ENCODE measurements around the gene DCUN1D3.
A peak's percentile ranks its signal among the peaks of the same experiment; 100 is the strongest.

The DCUN1D3 gene

DNA sequence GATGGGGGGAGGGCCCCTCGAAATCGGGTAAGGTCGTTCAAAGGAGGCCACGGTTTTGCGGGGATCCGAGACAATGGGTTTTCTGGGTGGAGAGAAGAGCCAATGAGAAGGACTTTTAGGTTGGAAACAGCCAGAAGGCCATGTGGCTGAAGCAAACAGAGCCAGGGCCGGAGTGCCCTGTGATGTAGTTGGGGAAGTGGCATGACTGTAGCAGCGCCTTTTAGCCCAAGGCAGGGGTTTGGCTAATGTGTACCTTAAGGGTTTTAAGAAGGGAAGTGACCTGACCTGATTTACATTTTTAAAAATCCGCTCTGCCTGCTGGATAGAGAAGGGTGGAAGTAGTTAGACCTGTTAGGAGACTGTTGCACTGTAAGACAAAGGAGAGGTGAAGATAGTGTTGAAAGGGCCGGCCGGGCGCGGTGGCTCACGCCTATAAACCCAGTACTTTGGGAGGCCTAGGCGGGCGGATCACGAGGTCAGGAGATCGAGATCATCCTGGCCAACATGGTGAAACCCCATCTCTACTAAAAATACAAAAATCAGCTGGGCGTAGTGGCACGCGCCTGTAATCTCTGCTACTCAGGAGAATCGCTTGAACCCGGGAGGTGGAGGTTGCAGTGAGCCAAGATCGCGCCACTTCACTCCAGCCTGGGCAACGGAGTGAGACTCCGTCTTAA, 1.4 kb upstream of the DCUN1D3 start:
- DNase-seq (ENCODE audit: low read depth in 2 of 2): peak; percentile 69 to 75
- peak overlapping the region; percentile 93 to 98 for H3K4me3 ChIP-seq (replicated peaks in 1 of 2; ENCODE audit: low read depth in 2 of 2, low read length in 2 of 2)
- TF ChIP-seq, protein P1, sequence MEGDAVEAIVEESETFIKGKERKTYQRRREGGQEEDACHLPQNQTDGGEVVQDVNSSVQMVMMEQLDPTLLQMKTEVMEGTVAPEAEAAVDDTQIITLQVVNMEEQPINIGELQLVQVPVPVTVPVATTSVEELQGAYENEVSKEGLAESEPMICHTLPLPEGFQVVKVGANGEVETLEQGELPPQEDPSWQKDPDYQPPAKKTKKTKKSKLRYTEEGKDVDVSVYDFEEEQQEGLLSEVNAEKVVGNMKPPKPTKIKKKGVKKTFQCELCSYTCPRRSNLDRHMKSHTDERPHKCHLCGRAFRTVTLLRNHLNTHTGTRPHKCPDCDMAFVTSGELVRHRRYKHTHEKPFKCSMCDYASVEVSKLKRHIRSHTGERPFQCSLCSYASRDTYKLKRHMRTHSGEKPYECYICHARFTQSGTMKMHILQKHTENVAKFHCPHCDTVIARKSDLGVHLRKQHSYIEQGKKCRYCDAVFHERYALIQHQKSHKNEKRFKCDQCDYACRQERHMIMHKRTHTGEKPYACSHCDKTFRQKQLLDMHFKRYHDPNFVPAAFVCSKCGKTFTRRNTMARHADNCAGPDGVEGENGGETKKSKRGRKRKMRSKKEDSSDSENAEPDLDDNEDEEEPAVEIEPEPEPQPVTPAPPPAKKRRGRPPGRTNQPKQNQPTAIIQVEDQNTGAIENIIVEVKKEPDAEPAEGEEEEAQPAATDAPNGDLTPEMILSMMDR (IDR thresholded peaks at IDR 0.05; ENCODE audit: low read depth, low read length): no peak

DNA sequence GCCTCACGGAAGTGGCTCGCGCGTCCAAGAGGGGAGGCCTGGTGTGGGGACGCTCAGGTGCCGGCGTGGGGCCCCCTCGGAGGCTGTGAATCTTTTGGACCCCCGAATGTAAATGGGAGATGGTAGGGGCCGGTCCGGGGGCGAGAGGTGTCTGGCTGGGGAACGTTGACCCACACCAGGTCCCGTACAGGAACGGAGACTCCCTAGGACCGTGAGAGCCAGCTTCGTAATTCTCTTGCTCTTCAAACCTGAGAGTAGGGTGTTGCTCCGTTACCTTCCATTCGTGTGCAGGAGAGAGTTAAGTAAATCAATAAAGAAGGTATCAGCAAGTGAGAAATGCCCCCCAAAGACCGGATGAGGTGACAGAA, 894 bp upstream of the DCUN1D3 start:
- peak overlapping the region; percentile 93 to 98 for H3K4me3 ChIP-seq (replicated peaks in 1 of 2; ENCODE audit: low read depth in 2 of 2, low read length in 2 of 2)
- no peak for DNase-seq (ENCODE audit: low read depth in 2 of 2)
- TF ChIP-seq, protein P1 (IDR thresholded peaks at IDR 0.05; ENCODE audit: low read depth, low read length): no peak

DNA sequence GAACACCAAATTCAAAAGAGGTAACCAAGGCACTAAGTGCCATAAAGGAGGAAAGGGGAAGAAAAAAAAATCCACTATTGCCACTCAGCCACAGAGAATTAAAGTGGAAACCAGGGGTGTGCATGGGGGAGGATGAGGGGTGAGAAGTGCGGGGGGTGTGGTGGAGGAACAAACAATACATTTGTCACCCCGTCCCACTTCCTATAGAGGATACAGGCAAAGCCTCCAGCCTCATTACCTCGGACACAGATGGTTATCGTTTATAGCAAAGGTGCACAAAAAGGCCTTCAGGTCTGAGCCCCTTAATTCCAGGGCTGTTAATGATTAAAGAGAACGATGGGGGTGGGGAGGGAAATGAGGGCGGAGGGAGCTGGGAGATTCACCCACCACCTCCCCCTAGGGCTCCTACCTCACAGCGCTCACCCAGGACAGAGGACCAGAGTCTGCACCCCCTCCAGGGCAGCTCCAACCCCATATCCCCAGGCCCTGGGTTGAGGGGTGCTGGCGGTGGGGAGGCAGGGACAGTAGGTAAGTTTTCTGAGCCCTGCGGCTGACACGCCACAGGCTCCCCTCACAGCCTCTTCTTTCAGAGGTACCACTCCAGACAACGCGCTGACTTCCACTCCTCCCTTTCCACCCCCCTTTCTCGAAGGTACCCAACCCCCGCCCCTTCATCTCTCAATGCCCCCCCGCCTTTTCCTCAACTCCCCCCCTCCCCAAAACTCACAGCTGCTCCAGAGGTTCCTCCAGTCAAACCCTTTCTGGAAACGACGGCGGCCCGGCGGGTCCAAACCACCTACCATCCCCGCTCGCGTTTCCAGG, 470 bp downstream of the DCUN1D3 start:
- peak in 1 of 2 donors; percentile 22 for DNase-seq (ENCODE audit: low read depth in 2 of 2)
- peak overlapping the region; percentile 93 to 98 for H3K4me3 ChIP-seq (replicated peaks in 1 of 2; ENCODE audit: low read depth in 2 of 2, low read length in 2 of 2)
- TF ChIP-seq, protein P1 (IDR thresholded peaks at IDR 0.05; ENCODE audit: low read depth, low read length): no peak

DNA sequence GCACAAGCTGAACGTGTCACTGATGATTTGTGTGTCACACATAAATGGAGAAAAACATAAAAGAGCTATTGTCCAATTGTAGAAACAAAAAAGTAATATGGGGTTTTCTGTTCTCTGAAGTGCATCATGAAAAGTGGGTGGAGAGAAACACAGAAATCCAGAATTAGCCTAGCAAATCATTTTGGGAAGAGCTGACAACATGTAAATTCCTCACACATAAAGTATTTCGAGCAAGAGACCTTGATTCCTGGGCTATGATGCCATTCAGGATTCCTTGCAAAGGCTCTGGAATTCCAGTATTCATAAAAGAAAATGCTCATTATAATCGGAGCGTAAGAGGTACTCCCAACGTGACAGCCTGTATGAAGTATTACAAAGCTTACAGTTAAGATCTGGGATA, 1.1 kb downstream of the DCUN1D3 start:
- TF ChIP-seq, protein P1 (IDR thresholded peaks at IDR 0.05; ENCODE audit: low read depth, low read length): no peak
- peak overlapping the region; percentile 93 to 98 for H3K4me3 ChIP-seq (replicated peaks in 1 of 2; ENCODE audit: low read depth in 2 of 2, low read length in 2 of 2)
- peak; percentile 67 to 84 for DNase-seq (ENCODE audit: low read depth in 2 of 2)

DNA sequence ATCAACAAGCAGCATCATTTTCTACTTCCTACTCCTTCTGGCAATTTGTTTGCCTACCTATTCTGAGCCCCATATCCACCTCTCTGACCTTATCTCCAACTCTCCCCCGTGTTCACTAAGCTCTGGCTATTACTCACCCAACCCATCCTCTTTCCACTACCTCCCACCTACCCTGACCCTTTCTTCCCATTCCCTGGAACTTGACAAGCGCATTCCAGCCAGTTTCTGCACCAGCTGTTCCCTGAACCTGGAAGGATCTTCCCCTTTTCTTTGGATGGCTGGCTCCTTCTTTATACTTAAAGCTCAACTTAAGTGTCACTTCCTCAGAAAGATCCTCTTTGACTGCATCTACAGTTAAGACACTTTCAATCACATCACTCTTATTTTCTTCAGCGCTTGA, 2.2 kb downstream of the DCUN1D3 start:
- peak overlapping the region; percentile 93 to 98 for H3K4me3 ChIP-seq (replicated peaks in 1 of 2; ENCODE audit: low read depth in 2 of 2, low read length in 2 of 2)
- DNase-seq (ENCODE audit: low read depth in 2 of 2): no peak
- TF ChIP-seq, protein P1 (IDR thresholded peaks at IDR 0.05; ENCODE audit: low read depth, low read length): no peak

DNA sequence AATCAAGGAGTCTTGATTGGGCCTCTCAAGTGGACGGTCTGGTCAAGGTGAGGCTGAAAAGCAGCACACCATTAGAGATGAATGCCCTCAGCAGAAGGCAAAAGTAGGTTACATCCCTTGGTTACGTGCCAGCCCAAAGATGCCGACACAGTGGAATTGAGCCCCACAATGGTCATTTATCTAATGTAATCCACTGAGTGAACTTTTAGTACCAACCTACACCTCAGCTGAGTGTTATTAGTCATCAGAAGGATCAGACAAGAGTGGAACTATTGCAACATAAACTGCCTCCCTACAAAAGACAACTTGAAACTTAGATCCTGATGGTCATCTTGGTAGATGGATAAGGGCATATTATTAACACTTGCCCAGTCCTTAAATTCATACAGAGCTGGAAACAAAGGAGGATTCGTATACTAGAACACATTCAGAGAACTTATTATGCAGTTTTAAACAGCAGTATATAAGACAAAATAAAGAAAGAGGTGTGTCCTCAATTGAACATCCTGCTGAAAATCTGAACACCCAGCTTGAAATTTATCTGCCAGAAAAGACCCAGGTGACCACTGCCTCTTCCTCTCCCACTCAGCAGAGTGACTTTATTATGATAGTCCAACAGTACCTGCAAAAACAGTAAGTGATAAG, 2.8 kb downstream of the DCUN1D3 start:
- peak; percentile 60 to 77 for DNase-seq (ENCODE audit: low read depth in 2 of 2)
- peak overlapping the region in 1 of 2 donors; percentile 98 for H3K4me3 ChIP-seq (replicated peaks in 1 of 2; ENCODE audit: low read depth in 2 of 2, low read length in 2 of 2)
- TF ChIP-seq, protein P1 (IDR thresholded peaks at IDR 0.05; ENCODE audit: low read depth, low read length): no peak

Data from cardiac fibroblast (primary cell).